Left kidney (tissue), 2 donors: Measurements from ENCODE around the gene IQGAP2. TPM values are rescaled to one million over a fixed set of nuclear protein-coding genes. Genes with fewer than 3 reads are reported as not detected.
"Not testable (repeated sequence)": the region's sequence is repeated elsewhere in the genome, so short reads cannot be mapped to it uniquely, and the experiment has no call there.

Experiments used
- DNase-seq: peaks from one replicate; pipeline ENCODE4 v3.0.0-alpha.2; 2013
- polyA plus RNA-seq: library from polyadenylated mRNA; unstranded; fragments of 120-200 nt; gene quantifications from one replicate; pipeline ENCODE4 v1.2.1, GENCODE V29; 2013; ENCODE audit not compliant: insufficient read length

Gene IQGAP2
- polyA plus RNA-seq, 1 donor: 77.6 TPM

GRCh38 chr5:76535577-76535976 is 132.5 kb downstream of the IQGAP2 start:
- DNase-seq: no peak

- DNase-seq: no peak
Observed at GRCh38 chr5:76537073-76537543, 134.0 kb downstream of the IQGAP2 start.

DNA sequence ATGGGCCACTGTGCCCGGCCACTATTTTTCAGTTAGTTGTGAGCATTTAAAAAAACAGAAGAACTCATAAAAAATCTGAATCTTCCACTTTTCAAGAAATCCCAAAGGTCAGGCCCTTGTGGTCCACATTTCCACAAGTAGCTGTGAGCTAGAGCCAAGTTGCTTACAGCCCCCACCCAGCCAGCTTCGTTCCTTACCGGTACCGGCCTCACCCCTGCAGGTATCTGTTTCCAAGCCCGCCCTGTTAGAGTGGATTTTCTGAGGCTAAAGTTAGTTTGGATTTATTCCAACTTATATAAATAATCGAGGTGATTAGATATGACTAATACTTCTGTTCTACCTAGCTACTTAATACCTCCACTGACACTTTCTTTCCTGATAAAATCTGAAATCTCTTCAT is 139.2 kb downstream of the IQGAP2 start:
- DNase-seq: no peak

DNA sequence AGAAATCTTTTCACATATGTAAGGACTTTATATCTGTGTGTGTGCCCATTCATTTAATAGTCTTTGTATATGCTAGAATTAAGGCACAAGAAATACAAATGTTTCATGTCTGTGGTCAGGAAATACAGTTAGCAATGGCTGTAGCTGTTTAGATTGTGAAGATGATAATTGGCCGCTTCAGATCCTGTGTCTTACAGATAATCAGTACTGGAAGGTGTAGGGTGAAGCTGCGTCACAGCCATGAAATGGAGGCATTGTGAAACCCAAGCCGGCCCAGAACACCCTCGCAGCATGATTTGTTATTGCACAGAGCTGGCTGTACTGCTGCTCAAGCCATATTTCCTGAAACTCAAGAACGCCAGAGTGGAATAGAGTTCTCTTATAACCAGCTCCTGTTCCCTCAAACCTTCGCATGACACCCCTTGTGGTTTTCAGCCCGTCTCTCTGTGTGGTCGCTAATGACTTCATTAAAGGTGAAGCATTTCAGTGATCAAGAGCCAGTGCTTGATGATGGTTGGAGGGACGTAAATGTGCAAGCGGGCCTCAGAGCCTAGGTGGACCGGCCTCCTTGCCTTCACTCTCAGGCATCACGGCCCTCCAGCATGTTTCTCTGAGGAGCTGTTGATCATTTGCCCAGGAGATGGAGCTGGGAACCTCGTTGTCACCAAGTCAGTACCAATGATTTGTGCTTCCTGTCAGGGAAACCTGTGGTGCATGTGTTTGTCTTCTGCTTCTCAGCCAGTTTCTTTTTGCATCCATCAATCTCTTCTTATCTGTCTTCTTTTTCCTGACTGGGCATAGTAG is 140.0 kb downstream of the IQGAP2 start:
- no peak for DNase-seq

- DNase-seq: no peak
Observed at GRCh38 chr5:76544268-76544926, 141.3 kb downstream of the IQGAP2 start.

- DNase-seq: no peak
Observed at GRCh38 chr5:76545184-76545583, 142.1 kb downstream of the IQGAP2 start.

- no peak for DNase-seq
Observed at GRCh38 chr5:76546497-76547102, 143.5 kb downstream of the IQGAP2 start.

DNA sequence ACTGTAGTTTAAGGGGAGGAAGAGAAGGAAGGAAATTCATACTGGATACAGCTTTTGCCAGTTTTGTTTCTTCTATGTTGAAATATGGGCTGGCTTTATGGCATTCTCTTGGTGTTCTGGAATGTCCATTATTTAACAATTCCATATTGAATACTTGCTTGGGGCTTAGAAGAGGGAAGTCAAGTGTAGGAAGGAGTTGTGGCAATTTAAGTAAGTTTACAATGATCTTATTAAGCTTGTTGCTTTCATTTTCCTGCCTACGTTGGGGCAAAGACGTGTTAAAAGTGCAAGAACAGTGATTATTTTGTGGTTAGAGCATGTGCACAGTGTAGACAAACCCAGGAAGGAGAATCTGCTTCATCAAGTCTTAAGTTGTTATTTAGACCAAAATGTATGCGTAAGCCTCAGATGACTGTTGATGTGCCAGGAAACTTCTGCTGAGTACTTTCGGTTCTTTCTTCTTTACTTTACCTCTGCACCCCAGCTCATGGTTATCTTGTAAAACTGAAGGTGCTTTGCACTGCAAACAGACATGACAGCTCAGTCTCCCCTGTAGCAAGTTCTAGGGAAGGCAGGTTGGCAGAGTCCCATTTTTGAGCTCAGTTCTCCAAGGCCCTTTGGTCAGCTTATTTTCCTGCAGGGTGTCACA is 144.3 kb downstream of the IQGAP2 start:
- DNase-seq: no peak

DNA sequence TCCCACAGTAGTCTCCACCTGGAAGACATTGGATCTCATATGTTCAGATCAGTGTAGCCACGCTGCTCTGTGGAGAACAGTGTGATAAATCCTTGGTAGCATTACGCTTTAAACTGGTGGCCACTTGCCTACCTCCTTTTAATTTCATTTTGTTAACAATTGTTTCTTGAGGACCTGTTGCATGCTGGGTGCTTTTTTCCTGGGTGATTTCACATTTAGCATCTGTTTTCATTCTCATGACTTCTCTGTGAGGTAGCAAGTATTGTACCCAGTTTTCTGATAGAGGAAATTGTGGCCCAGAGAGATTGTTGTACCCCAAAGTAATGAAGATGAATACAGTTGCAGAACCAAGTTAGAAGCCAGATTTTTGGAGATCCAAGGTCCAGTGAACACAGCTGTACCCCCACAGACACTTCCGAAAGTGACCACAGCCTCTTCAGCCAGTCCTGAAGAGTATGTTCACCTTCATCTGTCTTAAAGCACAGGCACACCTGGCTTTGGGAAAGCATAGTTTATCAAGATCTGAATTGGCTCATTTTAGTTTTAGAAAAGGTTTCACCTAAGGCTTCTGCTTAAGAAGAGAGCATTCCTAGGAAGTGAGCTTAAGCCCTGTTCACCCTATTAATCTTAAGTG is 144.9 kb downstream of the IQGAP2 start:
- DNase-seq: no peak

DNA sequence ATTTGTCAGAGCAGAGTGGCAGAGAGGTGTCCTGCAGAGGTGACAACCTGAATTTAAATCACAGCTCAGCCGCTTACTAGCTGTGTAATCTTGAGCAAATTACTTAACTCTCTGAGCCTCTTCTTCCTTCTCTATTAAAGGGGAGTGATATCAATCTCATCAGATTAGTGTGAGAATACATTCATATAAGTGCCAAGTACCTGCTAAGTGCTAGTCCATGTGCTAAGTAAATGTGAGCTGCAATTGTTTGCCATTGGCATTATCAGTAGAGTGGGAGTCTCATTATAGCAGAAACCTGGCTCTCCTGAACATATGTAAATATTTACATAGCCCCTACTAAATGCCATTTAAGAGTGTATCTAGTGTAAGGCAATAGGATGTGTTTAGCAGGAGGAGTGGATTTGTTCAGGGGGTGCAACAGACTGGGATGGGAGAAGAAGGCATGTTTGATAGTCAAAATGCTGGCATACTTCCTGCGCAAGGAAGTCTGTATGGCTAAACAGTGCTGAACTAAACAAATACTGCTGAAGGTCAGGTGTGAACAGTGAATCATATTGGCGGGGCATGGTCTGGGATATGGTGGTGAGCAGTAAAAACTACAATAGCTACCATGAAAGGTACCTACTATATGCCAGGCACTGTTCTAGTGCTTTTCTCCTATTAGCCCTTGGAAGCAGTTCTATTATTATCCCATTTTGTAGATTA is 145.6 kb downstream of the IQGAP2 start:
- DNase-seq: no peak

DNA sequence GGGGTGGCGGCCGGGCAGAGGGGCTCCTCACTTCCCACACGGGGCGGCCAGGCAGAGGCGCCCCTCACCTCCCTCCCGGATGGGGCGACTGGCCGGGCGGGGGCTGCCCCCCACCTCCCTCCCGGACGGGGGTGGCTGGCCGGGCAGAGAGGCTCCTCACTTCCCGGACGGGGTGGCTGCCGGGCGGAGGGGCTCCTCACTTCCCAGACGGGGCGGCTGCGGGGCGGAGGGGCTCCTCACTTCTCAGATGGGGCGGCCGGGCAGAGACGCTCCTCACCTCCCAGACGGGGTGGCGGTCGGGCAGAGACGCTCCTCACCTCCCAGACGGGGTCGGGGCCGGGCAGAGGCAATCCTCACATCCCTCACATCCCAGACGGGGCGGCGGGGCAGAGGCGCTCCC is 147.8 kb downstream of the IQGAP2 start:
- DNase-seq: not testable (repeated sequence)

DNA sequence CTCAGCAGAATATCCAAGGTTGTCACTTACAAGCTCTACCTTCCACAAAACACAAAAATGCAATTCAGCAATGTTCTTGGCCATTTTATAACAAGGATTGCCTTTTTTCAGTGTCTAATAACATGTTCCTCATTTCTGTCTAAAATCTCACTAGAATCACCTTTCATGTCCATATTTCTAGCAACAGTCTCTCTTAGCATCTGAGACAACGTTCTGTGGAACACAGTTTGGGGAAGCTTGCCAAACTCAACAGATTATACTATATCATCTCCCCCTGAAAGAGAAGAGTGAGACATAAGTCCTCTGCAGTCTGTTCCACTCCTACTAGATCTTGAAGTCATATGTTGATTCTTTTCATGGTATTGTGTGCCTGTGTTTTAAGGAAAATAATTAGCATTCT is 149.5 kb downstream of the IQGAP2 start:
- DNase-seq: no peak

- no peak for DNase-seq
Observed at GRCh38 chr5:76553251-76553650, 150.2 kb downstream of the IQGAP2 start.

- DNase-seq: no peak
Observed at GRCh38 chr5:76555114-76555513, 152.0 kb downstream of the IQGAP2 start.

DNA sequence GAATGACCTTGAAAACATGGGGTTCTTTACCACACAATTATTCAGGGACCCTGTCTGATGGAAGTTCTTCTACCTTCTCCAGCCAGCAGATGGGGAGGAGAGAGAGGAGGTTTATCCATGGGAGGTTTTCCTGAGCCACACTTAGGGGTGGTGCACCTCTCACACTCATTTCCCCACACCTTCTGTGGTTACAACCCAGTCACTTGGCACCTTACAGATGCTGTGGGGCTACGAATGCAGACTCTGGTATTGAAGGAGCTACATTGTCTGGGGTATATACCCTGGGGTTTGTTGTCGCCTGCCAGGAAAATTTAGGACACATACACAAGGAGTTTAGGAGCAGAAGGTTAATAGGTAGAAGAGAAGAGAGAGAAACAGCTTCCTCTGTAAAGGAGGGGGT is 152.6 kb downstream of the IQGAP2 start:
- no peak for DNase-seq

GRCh38 chr5:76556511-76557221 is 153.6 kb downstream of the IQGAP2 start:
- DNase-seq: no peak

DNA sequence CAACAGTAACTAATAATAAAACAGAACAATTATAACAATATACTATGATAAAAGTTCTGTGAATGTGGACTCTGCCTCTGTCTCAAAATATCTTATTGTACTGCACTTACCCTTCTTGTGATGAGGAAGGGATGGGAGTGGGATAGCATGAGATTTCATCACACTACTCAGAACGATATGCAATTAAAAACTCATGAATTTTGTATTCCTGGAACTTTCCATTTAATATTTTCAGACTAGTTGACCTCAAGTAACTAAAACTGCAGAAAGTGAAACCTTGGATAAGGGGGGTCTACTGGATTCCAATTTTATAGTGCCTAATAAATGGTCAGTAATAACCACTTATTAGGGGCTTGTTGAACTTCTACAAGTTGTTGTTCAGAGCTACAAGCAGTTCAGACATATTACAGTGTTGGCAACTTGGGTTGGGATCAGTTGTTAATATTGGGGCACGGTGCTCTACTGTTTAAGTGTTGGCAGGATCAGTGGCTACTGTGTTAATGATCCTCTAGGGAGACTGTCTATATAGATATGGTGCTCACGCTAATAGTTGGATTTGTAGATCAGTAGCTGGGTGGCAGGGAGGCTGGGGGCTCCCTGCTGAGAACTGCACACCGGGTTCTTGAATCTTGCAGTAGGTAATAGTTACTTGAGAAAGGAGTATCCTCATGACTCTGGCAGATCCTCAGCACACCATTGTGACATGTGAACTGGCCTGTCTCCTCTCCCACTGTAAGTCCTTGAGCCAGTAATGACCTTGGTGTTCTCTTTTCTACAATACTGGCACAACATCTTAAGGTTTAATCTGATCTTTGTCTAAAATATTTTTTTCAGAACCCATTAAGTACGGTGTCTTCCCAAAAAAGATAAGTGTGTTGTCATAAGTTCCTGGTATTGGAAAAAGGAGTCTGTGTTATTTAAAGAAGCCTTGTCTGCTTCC is 158.1 kb downstream of the IQGAP2 start:
- no peak for DNase-seq

DNA sequence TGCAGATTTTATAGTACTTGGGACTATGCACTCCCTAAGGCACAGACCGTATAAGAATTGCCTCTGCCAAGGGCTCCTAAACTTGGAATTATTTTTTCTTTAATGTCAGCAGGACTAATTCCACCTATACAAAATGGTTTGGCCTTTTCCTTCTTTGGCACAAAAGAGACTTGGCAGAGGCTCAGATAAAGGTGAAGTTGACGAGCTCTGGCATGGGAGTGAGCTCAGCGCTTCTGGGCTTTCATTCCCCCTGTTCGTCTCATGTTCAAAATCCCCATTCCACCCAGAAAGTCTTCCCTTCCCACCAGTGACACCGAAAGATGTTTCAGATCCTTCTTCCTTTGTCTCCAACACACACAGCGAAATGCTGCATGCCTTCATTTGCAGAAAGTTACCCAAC is 158.9 kb downstream of the IQGAP2 start:
- DNase-seq: no peak

DNA sequence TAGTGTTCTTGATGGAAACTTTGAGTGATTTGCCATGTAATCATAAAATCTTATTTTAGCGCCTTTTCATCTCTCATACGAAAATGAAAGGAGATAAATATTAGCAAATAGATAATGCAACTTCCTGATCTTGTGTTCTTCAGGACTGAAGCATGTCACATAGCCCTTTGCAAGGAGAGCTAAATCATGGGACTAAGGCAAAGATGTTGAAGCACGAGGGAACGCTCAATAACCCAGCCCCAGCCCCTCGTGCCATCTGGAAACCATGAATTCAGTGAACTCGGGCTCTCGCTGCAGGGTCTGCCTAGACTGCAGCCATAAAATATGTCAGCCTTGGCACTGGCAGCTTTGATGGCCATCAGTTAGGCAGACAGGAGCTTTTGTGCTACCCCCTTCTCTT is 161.9 kb downstream of the IQGAP2 start:
- no peak for DNase-seq

DNA sequence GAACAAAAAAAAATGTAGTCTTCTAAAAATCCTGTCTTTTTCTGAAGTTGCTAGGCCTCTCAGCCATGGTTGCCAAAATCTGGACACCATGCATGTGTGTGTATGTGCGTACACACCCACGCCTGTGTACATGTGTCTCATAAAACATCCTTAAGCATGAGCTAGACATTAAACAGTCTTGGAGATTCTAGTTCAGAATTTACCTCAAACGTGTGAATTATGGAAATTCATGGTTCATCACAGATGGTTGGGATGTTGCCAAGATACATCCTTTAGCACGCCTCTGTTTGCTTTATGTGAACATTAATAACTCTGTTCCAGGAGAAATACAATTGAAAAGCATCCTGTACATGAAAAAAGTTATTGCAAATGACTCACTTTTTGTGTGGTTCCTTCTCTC is 167.1 kb downstream of the IQGAP2 start:
- no peak for DNase-seq
